DLD1 (cell line): ENCODE measurements around the gene ZKSCAN5.
"Not testable (repeated sequence)": the region's sequence is repeated elsewhere in the genome, so short reads cannot be mapped to it uniquely, and the experiment has no call there.

Source experiments
- in situ Hi-C: cut with HindIII; loops from 2 replicates; pipeline ENCODE4 v1.10.0; 2017; ENCODE audit warnings: low sequenced_read_pairs

Gene ZKSCAN5

GRCh38 chr7:99551767-99552463 is 47.5 kb downstream of the ZKSCAN5 start, which contains the start of gene FAM200A:
FAM200A (minus strand) TSS chr7:99552114; CDS start chr7:99548407, 3,707 bp downstream.
- in situ Hi-C loops = no loop called here

GRCh38 chr7:99553039-99553438 is 48.6 kb downstream of the ZKSCAN5 start:
- in situ Hi-C loops = no loop called here

GRCh38 chr7:99554939-99555338 is 50.5 kb downstream of the ZKSCAN5 start:
- in situ Hi-C loops = no loop called here

- in situ Hi-C loops = no loop called here
Observed at GRCh38 chr7:99557196-99557607, 52.7 kb downstream of the ZKSCAN5 start.

GRCh38 chr7:99557940-99558305 is 53.5 kb downstream of the ZKSCAN5 start:
- in situ Hi-C loops = no loop called here

- in situ Hi-C loops = no loop called here
Observed at GRCh38 chr7:99558306-99559174, 54.1 kb downstream of the ZKSCAN5 start, which contains the start of gene ZNF655. ZNF655 (plus strand) TSS chr7:99558642; CDS start chr7:99560560, 1,918 bp downstream.

- in situ Hi-C loops = no loop called here
Observed at GRCh38 chr7:99559175-99559915, 54.9 kb downstream of the ZKSCAN5 start.

- in situ Hi-C loops = no loop called here
Observed at GRCh38 chr7:99560834-99561736, 56.6 kb downstream of the ZKSCAN5 start.

- in situ Hi-C loops = no loop called here
Observed at GRCh38 chr7:99561737-99562051, 57.2 kb downstream of the ZKSCAN5 start.

GRCh38 chr7:99562114-99562784 is 57.8 kb downstream of the ZKSCAN5 start:
- in situ Hi-C loops = no loop called here

- in situ Hi-C loops = no loop called here
Observed at GRCh38 chr7:99562832-99563231, 58.4 kb downstream of the ZKSCAN5 start.

- in situ Hi-C loops = no loop called here
Observed at GRCh38 chr7:99563650-99564049, 59.2 kb downstream of the ZKSCAN5 start.

GRCh38 chr7:99568770-99569169 is 64.3 kb downstream of the ZKSCAN5 start:
- in situ Hi-C loops = not testable (repeated sequence)

GRCh38 chr7:99571768-99572167 is 67.3 kb downstream of the ZKSCAN5 start:
- in situ Hi-C loops = no loop called here

- in situ Hi-C loops = no loop called here
Observed at GRCh38 chr7:99573257-99573656, 68.8 kb downstream of the ZKSCAN5 start.

GRCh38 chr7:99576251-99576650 is 71.8 kb downstream of the ZKSCAN5 start:
- in situ Hi-C loops = no loop called here

GRCh38 chr7:99579281-99579955 is 75.0 kb downstream of the ZKSCAN5 start:
- in situ Hi-C loops = no loop called here

- in situ Hi-C loops = no loop called here
Observed at GRCh38 chr7:99579956-99580777, 75.7 kb downstream of the ZKSCAN5 start.
